ENCODE results near the gene AK9.

AK9 gene

DNA sequence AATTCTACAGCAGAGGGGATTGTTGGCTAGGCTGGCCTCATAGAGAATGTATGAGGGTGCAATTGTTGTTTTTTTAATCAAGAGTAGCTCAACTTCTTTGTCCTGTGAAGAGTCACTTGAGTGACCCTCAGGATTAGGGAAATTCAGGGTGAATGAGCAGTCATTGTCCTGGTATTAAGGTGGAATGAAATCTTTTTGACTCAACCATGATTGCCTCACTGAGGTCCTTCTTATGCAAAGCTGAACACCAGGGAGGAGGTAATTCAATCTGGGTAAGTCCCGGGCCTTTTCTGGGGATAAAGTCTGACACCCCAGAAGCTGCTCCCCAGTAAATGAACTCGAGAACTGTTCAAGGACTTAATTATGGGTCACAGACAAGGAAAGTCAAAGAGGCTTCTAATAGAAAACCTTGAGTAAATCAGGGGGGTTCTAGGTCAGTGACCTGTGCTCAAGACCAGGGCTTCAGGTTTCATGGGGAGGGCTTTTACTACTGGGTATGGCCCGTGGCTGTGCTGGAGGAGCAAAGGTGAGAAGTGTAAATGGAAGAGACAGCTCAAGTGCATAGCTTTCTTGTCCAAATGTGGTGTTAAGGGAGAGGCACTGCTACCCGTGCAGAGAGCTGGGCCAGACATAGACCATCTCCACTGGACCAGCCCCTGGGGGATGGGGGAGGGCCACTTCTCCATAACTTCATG is 182.7 kb downstream of the AK9 start:
- TF ChIP-seq, protein P1, sequence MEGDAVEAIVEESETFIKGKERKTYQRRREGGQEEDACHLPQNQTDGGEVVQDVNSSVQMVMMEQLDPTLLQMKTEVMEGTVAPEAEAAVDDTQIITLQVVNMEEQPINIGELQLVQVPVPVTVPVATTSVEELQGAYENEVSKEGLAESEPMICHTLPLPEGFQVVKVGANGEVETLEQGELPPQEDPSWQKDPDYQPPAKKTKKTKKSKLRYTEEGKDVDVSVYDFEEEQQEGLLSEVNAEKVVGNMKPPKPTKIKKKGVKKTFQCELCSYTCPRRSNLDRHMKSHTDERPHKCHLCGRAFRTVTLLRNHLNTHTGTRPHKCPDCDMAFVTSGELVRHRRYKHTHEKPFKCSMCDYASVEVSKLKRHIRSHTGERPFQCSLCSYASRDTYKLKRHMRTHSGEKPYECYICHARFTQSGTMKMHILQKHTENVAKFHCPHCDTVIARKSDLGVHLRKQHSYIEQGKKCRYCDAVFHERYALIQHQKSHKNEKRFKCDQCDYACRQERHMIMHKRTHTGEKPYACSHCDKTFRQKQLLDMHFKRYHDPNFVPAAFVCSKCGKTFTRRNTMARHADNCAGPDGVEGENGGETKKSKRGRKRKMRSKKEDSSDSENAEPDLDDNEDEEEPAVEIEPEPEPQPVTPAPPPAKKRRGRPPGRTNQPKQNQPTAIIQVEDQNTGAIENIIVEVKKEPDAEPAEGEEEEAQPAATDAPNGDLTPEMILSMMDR (IDR thresholded peaks at IDR 0.05; ENCODE audit: borderline replicate concordance, insufficient read depth, low read depth, low read length), result no peak
- no peak overlapping the region for H3K4me3 ChIP-seq (ENCODE audit: low read depth, low read length)

DNA sequence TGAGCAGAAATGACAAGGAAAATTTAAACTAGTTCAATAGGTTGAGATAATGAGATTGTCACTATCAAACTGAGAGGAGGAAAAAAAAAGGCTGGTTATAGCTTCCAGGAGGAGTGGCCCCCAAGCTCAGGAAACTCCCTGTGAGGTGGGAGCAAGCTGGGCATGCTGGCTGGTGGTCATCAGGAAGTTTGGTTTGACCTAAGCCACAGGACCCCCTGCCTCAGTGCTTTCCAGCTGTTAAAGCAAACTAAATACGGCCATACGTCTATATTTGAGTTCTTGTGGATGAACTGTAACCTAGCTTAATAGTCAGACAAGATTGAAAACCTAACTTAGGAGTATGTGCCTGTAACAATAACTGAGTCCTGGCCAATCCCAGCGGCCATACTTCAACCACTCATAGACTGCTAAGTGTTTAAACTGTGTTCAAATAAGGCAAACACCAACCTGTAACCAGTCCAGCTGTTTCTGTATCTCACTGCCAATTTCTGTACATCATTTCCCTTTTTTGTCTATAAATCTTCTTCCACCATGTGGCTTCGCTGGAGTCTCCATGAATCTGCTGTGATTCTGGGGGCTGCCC is 183.4 kb downstream of the AK9 start:
- no peak overlapping the region for H3K4me3 ChIP-seq (ENCODE audit: low read depth, low read length)
- TF ChIP-seq, protein P1 (IDR thresholded peaks at IDR 0.05; ENCODE audit: borderline replicate concordance, insufficient read depth, low read depth, low read length), result no peak

DNA sequence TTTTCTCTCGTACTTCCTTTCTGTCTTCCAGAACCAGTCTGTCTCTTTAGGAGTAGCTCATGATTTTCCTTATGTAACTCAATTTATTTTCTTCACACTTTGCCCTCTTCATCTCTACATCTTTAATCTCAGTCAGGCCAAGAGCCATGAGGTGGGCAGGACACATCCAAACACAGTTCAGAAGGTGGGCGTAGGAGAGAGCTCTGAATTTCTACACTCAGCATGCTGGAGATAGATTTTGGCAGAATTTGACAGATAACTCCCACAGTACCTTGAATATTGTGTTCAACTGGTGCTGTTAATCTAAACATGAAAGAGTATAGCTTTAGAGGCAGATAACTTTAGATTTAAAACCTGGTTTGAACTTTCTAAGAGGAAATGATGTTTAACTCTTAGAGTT is 184.2 kb downstream of the AK9 start:
- TF ChIP-seq, protein P1 (IDR thresholded peaks at IDR 0.05; ENCODE audit: borderline replicate concordance, insufficient read depth, low read depth, low read length), result no peak
- no peak overlapping the region for H3K4me3 ChIP-seq (ENCODE audit: low read depth, low read length)

DNA sequence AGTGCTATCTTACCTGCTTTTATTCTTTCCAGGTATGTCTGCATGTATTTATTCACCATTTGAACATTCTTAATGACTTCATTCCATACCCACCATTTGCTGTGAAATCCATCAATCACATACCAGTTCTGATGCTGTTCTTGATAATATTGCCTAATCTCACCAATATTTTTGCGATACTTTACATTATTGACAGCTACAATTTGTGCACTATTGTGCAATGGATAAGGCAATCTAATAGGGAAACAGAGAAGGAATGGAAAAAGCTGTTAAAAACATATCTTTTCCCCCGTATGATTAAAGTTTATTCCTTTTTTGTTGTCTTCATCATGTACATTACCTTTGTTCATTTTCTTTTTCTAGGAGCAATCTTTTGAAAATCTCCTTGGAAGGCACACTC is 184.7 kb downstream of the AK9 start:
- TF ChIP-seq, protein P1 (IDR thresholded peaks at IDR 0.05; ENCODE audit: borderline replicate concordance, insufficient read depth, low read depth, low read length), result no peak

DNA sequence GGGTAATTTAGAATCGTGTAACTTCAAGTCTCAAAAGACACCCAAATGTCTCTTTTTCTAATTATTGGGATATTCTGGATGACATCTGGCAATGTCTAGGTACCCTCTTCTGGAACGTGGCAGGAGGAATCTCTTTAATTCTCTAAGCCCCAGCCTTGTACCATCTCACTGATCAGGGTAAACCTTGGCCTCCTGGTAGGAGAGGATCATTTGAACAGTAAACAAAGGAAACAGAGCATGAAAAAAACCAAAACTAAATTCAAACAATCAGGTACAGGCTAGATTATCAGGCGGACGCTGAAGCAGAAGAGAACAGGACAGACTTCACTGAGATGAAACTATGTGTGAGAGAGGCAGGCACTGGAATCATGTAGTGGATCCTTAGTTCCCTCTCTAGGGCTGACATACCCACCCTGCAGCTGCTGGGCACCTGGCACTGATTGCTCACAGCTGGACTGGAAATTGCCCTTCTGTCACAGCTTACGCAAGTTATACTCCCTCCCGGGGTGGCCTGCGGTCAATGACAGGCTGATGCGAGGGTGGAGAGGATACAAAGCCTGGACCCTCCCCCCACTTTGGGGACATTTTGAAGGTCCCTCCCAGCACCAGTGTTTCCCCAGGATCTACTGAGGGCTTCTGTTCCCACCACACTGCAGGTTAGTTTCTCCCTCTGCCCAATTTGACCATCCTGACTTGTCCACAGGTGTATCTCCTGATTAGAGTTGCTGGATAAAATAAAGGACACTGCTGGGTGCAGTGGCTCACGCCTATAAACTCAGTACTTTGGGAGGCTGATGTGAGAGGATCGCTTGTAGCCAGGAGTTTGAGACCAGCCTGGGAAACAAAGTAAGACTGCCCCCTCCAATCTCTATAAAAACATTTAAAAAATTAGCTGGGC is 187.4 kb downstream of the AK9 start:
- TF ChIP-seq, protein P1 (IDR thresholded peaks at IDR 0.05; ENCODE audit: borderline replicate concordance, insufficient read depth, low read depth, low read length), result no peak
- H3K4me3 ChIP-seq (ENCODE audit: low read depth, low read length), result no peak overlapping the region

More for the DNA sequence above, 184.7 kb downstream of the AK9 start:
- H3K4me3 ChIP-seq (ENCODE audit: low read depth, low read length), result no peak overlapping the region

DNA sequence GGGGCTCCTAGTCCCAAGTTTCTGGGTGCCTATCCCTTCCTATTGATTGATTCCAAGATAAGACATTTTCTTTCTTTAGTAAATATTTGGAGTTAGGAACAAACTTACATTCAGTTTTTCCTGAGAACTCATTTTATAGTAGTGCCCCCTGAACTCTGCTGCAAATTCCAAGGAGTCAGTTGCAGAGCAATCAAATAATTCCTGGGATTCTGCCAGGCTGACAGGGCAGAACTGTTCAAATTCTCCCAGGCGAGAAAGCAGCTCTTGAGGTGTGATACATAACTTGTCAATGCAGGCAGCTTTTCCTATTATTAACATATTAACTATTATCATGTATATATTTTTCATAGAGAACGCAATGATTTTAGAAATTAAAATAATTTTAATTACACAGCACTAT is 192.1 kb downstream of the AK9 start:
- H3K4me3 ChIP-seq (ENCODE audit: low read depth, low read length), result no peak overlapping the region
- TF ChIP-seq, protein P1 (IDR thresholded peaks at IDR 0.05; ENCODE audit: borderline replicate concordance, insufficient read depth, low read depth, low read length), result no peak
